ENCODE measurements around the gene PGAP6. TPM values are rescaled to one million over a fixed set of nuclear protein-coding genes. Genes with fewer than 3 reads are reported as not detected.

Gene PGAP6
- total and polyA plus RNA-seq, 2 of the 13 experiments (the other 11 are each of a cell fraction or from before 2014, with no cell fraction given) = 52.7 to 136 TPM

- TF ChIP-seq, protein P1, sequence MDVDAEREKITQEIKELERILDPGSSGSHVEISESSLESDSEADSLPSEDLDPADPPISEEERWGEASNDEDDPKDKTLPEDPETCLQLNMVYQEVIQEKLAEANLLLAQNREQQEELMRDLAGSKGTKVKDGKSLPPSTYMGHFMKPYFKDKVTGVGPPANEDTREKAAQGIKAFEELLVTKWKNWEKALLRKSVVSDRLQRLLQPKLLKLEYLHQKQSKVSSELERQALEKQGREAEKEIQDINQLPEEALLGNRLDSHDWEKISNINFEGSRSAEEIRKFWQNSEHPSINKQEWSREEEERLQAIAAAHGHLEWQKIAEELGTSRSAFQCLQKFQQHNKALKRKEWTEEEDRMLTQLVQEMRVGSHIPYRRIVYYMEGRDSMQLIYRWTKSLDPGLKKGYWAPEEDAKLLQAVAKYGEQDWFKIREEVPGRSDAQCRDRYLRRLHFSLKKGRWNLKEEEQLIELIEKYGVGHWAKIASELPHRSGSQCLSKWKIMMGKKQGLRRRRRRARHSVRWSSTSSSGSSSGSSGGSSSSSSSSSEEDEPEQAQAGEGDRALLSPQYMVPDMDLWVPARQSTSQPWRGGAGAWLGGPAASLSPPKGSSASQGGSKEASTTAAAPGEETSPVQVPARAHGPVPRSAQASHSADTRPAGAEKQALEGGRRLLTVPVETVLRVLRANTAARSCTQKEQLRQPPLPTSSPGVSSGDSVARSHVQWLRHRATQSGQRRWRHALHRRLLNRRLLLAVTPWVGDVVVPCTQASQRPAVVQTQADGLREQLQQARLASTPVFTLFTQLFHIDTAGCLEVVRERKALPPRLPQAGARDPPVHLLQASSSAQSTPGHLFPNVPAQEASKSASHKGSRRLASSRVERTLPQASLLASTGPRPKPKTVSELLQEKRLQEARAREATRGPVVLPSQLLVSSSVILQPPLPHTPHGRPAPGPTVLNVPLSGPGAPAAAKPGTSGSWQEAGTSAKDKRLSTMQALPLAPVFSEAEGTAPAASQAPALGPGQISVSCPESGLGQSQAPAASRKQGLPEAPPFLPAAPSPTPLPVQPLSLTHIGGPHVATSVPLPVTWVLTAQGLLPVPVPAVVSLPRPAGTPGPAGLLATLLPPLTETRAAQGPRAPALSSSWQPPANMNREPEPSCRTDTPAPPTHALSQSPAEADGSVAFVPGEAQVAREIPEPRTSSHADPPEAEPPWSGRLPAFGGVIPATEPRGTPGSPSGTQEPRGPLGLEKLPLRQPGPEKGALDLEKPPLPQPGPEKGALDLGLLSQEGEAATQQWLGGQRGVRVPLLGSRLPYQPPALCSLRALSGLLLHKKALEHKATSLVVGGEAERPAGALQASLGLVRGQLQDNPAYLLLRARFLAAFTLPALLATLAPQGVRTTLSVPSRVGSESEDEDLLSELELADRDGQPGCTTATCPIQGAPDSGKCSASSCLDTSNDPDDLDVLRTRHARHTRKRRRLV (CRISPR knock-in tag; IDR thresholded peaks at IDR 0.05) = no peak
- TF ChIP-seq KLF12 (CRISPR knock-in tag; IDR thresholded peaks at IDR 0.05; ENCODE audit: borderline replicate concordance) (no peak), ZFX (CRISPR knock-in tag; IDR thresholded peaks at IDR 0.05; ENCODE audit: low read depth) (peak; percentile 47; the same call in 1 of the 2 replicates), HIVEP1 (CRISPR knock-in tag; IDR thresholded peaks at IDR 0.05) (no peak; the same call in 1 of the 2 replicates), IKZF5 (CRISPR knock-in tag; IDR thresholded peaks at IDR 0.05) (no peak), ARNTL (CRISPR knock-in tag; IDR thresholded peaks at IDR 0.05) (no peak), AKNA (CRISPR knock-in tag; IDR thresholded peaks at IDR 0.05; ENCODE audit: borderline replicate concordance) (no peak), HINFP (CRISPR knock-in tag; IDR thresholded peaks at IDR 0.05; ENCODE audit: low read depth) (no peak), SPEN (CRISPR knock-in tag; IDR thresholded peaks at IDR 0.05; ENCODE audit: low read depth) (no peak), FOXP1 (IDR thresholded peaks at IDR 0.05) (no peak), FOXP1 (CRISPR knock-in tag; IDR thresholded peaks at IDR 0.05) (no peak), HNRNPUL1 (IDR thresholded peaks at IDR 0.05; ENCODE audit: low read depth, low read length) (no peak), ZFP37 (CRISPR knock-in tag; IDR thresholded peaks at IDR 0.05; ENCODE audit: borderline replicate concordance) (no peak)
- TF ChIP-seq, protein P2, sequence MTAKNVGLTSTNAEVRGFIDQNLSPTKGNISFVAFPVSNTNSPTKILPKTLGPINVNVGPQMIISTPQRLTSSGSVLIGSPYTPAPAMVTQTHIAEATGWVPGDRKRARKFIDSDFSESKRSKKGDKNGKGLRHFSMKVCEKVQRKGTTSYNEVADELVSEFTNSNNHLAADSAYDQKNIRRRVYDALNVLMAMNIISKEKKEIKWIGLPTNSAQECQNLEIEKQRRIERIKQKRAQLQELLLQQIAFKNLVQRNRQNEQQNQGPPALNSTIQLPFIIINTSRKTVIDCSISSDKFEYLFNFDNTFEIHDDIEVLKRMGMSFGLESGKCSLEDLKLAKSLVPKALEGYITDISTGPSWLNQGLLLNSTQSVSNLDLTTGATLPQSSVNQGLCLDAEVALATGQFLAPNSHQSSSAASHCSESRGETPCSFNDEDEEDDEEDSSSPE (CRISPR knock-in tag; IDR thresholded peaks at IDR 0.05) = no peak
These were observed 18.5 kb downstream of the PGAP6 start (continued) for GRCh38 chr16:363110-363765.
